Retinal pigment epithelial cell (primary cell): Measurements from ENCODE around the gene CYB5B.

Source experiments
- DNase-seq: peaks from one replicate; pipeline ENCODE4 v3.0.0-alpha.2; 2010; ENCODE audit warnings: low read depth
- H3K4me3 ChIP-seq: 2 replicates; pipeline ENCODE4 v1.5.1; 2011; ENCODE audit warnings: mild to moderate bottlenecking, low read length, control low read depth, moderate library complexity
- TF ChIP-seq, protein P1 (sequence below): conservative IDR thresholded peaks from 2 replicates; pipeline ENCODE4 v1.5.1; 2011; ENCODE audit warnings: low read depth, low read length, control low read depth, inconsistent platforms

Gene CYB5B

DNA sequence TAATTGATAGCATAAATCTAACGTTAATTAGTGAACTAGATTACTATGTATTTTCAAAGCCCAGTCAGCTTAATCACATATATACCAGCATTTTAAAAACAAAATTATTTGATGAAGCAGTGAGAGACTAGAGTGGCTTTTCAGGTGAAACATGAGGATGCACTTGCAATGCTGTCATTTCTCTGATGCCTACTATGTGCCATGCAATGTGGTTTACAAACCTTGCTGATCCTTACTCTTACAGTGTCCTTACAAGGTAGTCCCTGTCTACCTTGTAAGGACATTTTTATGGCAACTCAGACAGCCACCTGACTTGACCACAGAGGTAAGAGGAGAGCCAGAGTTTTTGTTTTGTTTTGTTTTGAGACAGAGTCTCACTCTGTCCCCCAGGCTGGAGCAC, 42.7 kb downstream of the CYB5B start:
- H3K4me3 ChIP-seq: no peak overlapping the region
- no peak for DNase-seq
- TF ChIP-seq, protein P1, sequence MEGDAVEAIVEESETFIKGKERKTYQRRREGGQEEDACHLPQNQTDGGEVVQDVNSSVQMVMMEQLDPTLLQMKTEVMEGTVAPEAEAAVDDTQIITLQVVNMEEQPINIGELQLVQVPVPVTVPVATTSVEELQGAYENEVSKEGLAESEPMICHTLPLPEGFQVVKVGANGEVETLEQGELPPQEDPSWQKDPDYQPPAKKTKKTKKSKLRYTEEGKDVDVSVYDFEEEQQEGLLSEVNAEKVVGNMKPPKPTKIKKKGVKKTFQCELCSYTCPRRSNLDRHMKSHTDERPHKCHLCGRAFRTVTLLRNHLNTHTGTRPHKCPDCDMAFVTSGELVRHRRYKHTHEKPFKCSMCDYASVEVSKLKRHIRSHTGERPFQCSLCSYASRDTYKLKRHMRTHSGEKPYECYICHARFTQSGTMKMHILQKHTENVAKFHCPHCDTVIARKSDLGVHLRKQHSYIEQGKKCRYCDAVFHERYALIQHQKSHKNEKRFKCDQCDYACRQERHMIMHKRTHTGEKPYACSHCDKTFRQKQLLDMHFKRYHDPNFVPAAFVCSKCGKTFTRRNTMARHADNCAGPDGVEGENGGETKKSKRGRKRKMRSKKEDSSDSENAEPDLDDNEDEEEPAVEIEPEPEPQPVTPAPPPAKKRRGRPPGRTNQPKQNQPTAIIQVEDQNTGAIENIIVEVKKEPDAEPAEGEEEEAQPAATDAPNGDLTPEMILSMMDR: no peak

DNA sequence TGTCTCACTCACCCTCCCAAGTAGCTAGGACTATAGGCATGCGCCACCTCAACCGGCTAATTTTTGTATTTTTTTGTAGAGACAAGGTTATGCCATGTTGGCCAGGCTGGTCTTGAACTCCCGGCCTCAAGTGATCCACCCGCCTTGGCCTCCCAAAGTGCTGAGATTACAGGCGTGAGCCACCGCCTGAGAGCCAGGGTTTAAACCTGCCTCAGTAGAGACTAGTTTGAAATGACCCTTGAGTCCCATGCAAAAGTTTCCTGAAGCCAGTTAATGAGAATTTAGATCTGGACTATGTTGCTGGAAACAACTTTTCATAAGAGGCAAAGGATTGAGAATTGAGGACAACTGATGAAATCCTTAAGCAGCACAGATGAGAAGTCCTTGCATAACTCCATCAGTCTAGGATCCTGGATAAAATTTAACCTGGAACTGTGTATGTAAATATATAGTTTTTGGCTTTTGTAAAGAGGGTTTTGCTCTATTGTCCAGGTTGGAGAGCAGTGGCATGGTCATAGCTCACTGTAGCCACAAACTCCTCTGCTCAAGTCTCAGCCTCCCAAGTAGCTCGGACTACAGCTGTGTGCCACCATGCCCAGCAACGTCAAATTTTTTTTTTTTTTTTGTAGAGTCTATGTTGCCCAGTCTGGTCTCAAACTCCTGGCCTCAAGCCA, 43.2 kb downstream of the CYB5B start:
- TF ChIP-seq, protein P1: no peak
- DNase-seq: no peak
- no peak overlapping the region for H3K4me3 ChIP-seq

DNA sequence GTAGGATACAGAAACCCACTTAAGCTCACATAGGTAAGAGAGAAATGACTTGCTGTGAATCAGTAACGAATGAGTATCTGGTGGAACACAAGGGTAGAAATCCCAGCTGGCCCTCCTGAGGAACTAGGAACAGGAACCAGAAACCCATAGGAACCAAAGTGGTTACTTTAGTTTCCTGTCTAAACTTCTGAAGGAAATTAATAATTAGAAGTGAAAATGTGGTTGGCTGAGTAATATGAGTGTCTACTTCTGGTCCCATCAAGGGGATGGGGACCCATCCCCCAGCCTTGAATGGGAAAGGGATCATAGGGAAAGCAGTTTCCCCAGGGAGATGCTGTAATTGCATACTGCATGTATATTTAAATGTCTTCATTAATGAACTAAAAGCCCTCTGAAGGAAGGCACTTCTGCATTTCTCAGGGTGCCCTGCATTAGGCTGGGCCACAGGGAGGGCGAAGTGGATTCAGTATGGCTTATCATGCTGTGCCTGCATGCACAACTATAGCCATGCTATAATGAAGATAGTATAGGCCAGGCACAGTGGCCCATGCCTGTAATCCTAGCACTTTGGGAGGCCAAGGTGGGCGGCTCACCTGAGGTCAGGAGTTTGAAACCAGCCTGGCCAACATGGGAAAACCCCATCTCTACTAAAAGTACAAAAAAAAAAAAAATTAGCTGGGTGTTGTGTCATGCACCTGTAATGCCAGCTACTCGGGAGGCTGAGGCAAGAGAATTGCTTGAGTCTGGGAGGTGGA, 45.6 kb downstream of the CYB5B start:
- H3K4me3 ChIP-seq: no peak overlapping the region
- no peak for DNase-seq
- TF ChIP-seq, protein P1: no peak

DNA sequence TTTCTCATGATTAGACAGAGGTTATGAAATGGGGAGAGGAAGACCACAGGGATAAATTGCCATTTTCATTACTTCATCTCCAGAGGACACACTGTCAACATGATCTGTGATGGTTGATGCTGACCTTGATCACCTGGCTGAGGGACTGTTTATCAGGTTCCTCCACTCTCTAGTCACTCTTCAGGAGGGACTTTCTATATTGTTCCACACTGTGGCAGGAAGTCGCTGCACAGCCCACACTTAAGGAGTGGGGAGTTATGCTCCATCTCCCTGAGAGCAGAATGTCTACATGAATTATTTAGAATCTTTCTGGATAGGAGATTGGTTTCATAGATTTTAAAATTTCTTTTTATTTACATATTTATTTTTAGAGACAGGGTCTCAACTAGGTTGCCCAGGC, 46.7 kb downstream of the CYB5B start:
- TF ChIP-seq, protein P1: no peak
- H3K4me3 ChIP-seq: no peak overlapping the region
- DNase-seq: no peak

DNA sequence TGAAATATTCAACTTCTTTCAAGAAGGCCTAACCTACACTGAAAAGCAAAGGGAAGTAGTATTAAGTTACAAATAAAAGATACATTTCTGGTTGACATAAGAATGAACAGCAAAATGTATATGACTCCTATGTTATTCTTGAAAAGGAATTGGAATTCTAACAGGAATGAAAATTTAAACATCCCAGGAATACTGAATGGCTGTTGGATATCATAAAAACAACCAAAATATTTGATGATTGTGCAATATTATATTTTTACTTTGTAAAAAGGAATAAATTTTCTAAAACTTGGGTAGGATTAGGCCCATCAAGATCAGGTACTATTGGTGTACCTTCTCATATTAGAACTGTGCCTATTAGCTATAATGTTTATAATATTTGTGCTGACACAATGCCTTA, 50.0 kb downstream of the CYB5B start:
- H3K4me3 ChIP-seq: no peak overlapping the region
- TF ChIP-seq, protein P1: no peak
- DNase-seq: no peak

DNA sequence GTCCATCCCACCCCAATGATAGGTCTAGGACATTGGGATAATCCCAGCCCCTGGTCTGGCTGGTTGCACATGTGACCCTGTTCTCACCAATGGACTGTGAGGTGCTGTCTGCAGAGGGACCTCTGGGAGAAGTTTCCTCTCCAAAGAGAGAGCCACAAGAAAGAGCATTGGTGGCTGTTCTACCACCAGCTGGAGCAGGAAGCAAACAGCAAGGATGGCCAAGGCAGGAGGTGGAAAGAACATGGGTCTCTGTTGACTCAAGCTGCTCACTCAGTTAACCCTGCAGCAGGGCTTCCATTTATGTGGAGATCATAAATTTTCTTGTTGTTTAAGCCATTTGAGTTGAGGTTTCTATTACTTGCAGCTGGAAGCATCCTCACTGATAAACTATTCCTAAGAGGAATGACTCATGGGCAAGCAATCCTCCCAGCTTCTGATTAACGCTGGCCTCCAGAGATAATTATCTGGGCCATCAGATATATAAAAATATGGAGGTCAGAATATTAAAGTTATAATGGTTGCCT, 52.6 kb downstream of the CYB5B start:
- no peak for DNase-seq
- TF ChIP-seq, protein P1: no peak
- H3K4me3 ChIP-seq: no peak overlapping the region
